Ovary (tissue), 9 donors: ENCODE measurements around the gene NID2. TPM values are rescaled to one million over a fixed set of nuclear protein-coding genes. Genes with fewer than 3 reads are reported as not detected.

ENCODE experiments used
- DNase-seq, 5 donors: peaks; one replicate each; pipeline ENCODE4 v3.0.0-alpha.2; 2019 to 2020
- H3K27ac ChIP-seq, 2 donors: fragments of 200-600 bp; one replicate each; pipeline versions ENCODE4 v1.5.1 to v1.8.0; 2019 to 2022
- H3K27me3 ChIP-seq: fragments of 200-600 bp; one replicate; pipeline ENCODE4 v1.8.0; 2022
- H3K36me3 ChIP-seq: fragments of 200-600 bp; sonication (generic); one replicate; pipeline ENCODE4 v1.5.1; 2019
- H3K4me1 ChIP-seq: one replicate; pipeline ENCODE4 v1.8.1; 2013; ENCODE audit warnings: mild to moderate bottlenecking, moderate library complexity; ENCODE audit not compliant: insufficient read depth
- H3K4me3 ChIP-seq: fragments of 200-600 bp; sonication (generic); one replicate; pipeline ENCODE4 v1.5.1; 2017
- H3K9me3 ChIP-seq, 2 donors: fragments of 200-600 bp in 1 of 2; sonication (generic) in 1 of 2; one replicate each; pipeline versions ENCODE4 v1.5.1 to v1.8.1; 2013 to 2019; ENCODE audit warnings: mild to moderate bottlenecking in 1 of 2, moderate library complexity in 1 of 2
- EP300 ChIP-seq: sonication (generic); formaldehyde crosslinking; IDR thresholded peaks from one replicate; pipeline ENCODE4 v1.6.1; 2017; ENCODE audit warnings: antibody characterized with exemption
- POLR2A ChIP-seq: fragments of 450-650 bp; IDR thresholded peaks from one replicate; pipeline ENCODE4 v1.6.1; 2017; ENCODE audit warnings: antibody characterized with exemption, mild to moderate bottlenecking, moderate library complexity
- WGBS, 3 donors: extraction: QIAGEN DNeasy Blood & Tissue Kit in 1 of 3; methylation state at CpG; one replicate each; pipeline versions ENCODE4 v1.1.5 to v1.1.7; 2013 to 2017; 5-methylcytosine and 5-hydroxymethylcytosine counted together
- intact Hi-C, 4 donors: fragments of 100-400 bp; cut with DNase I; formaldehyde crosslinking; loops; one replicate each; pipeline versions ENCODE4 v1.11.0 to v1.15.1; 2022 to 2023
- polyA plus RNA-seq, 2 donors: library from polyadenylated mRNA; stranded (reverse); fragments of 200-250 nt in 1 of 2; fragments of 350-450 nt in 1 of 2; fragmentation: Illumina TruSeq in 1 of 2; extraction: RNeasy Lipid Tissue Mini Kit (QIAGEN cat#74804) in 1 of 2; gene quantifications; one replicate each; pipeline ENCODE4 v1.2.3, GENCODE V29; 2013 to 2014
- total RNA-seq, 7 donors: library from RNA; depleted of rRNA in 2 of 7; stranded (reverse); fragments of >200 nt in 2 of 7; fragmentation: NEBNext Ultra II Directional in 3 of 7; extraction: Animal tissue kit (Norgen Biotek cat#: 25700) in 3 of 7; gene quantifications; one replicate each; pipeline versions ENCODE4 v1.1.0 to v1.2.4, GENCODE V29; 2016 to 2023
- TF ChIP-seq, protein P1 (sequence below), 3 donors: fragments of 450-650 bp in 2 of 3; fragments of 200-600 bp in 1 of 3; IDR thresholded peaks; one replicate each; pipeline versions ENCODE4 v1.5.1 to v1.8.0; 2016 to 2022; ENCODE audit warnings: antibody characterized with exemption in 3 of 3, mild to moderate bottlenecking in 1 of 3
- donor health status: DM: no; HTN: no; CAD: no; lungs with moderate emphysema.
- donor health status: DM: no; HTN: no; CAD: no.
- donor health status: Bipolar disorder and iron deficiency.
- donor health status: DM: yes; HTN: yes; CAD: no.
- donor health status: DM: no; HTN: no; CAD: no.
- donor health status: DM: yes; HTN: yes; CAD: no.

Gene NID2
- total and polyA plus RNA-seq, 9 donors, result 31.5 to 83.8 (median 47.2) TPM

DNA sequence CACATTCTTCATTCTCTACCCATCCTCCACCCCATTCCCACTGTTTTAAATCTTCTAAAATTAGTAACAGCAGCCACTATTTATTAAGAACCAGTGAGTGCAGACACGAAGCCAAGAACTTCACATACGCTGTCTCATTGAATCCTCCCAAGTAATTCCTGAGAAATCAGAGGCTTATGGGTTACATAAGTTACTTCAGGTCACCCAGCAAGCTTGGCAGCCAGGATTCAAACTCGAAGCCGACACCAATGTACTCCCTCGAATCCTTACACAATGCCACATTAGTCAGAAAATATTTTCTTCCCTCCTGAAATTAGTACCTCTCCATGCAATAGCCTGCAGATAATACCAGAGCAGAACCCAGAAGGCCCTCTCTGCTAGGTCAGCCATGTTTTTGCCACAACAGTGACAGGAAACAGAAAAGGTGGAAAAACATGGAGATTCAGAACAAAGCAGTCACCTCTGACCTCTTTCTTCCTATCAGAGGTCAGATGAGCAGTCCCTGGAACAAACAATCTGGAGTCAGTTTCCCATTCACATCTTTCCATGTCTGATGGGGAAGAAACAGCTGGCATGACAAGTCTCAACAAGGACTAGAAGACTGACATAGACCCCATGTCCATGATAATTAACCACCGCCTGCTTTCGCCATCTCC is 16.4 kb downstream of the NID2 start:
- DNase-seq, result peak in 2 of 5 donors; percentile 33 to 53
- WGBS, 3 donors, result 22 to 28% (median 25%) methylated on average over 7 of the region's 7 CpGs
- peak overlapping the region; percentile 53 to 67 for H3K27ac ChIP-seq
- H3K27me3 ChIP-seq, result no peaks in the 10 kb centered on the region
- H3K4me1 ChIP-seq, result peaks cover 36% of the 10 kb centered on the region
- no peak overlapping the region for H3K4me3 ChIP-seq
- TF ChIP-seq, protein P1, sequence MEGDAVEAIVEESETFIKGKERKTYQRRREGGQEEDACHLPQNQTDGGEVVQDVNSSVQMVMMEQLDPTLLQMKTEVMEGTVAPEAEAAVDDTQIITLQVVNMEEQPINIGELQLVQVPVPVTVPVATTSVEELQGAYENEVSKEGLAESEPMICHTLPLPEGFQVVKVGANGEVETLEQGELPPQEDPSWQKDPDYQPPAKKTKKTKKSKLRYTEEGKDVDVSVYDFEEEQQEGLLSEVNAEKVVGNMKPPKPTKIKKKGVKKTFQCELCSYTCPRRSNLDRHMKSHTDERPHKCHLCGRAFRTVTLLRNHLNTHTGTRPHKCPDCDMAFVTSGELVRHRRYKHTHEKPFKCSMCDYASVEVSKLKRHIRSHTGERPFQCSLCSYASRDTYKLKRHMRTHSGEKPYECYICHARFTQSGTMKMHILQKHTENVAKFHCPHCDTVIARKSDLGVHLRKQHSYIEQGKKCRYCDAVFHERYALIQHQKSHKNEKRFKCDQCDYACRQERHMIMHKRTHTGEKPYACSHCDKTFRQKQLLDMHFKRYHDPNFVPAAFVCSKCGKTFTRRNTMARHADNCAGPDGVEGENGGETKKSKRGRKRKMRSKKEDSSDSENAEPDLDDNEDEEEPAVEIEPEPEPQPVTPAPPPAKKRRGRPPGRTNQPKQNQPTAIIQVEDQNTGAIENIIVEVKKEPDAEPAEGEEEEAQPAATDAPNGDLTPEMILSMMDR (IDR thresholded peaks at IDR 0.05), result no peak
- no peaks in the 10 kb centered on the region for H3K36me3 ChIP-seq
- intact Hi-C loops, result no loop called here
- H3K9me3 ChIP-seq, result no peaks in the 10 kb centered on the region

DNA sequence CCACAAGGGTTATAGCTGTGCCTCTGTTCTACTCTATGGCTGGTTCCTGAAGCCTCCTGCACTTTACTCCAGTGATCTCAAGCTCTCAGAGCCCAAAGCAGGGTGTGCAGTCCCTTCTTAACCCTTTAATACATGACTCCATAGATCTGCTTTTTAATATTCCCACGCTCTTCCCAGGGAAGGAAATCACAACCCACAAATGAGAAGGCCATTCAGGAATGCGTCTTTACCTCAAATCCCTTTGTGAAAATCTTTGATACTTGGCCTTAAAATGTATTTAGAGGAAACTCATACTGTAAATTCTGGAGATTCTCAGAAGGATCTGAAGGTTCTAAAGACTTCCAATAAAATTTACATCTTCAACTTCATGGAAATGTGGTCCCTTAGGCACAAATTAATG is 17.0 kb downstream of the NID2 start:
- no peaks in the 10 kb centered on the region for H3K9me3 ChIP-seq
- H3K4me3 ChIP-seq, result no peak overlapping the region
- no peak for DNase-seq
- intact Hi-C loops, result no loop called here
- peaks cover 39% of the 10 kb centered on the region for H3K4me1 ChIP-seq
- 19 to 39% (median 22%) methylated on average over 2 of the region's 2 CpGs for WGBS, 3 donors
- no peaks in the 10 kb centered on the region for H3K36me3 ChIP-seq
- no peaks in the 10 kb centered on the region for H3K27me3 ChIP-seq
- peak overlapping the region in 1 of 2 donors; percentile 67 for H3K27ac ChIP-seq
- TF ChIP-seq EP300 (no peak), POLR2A (no peak)
- TF ChIP-seq, protein P1 (IDR thresholded peaks at IDR 0.05), result no peak

DNA sequence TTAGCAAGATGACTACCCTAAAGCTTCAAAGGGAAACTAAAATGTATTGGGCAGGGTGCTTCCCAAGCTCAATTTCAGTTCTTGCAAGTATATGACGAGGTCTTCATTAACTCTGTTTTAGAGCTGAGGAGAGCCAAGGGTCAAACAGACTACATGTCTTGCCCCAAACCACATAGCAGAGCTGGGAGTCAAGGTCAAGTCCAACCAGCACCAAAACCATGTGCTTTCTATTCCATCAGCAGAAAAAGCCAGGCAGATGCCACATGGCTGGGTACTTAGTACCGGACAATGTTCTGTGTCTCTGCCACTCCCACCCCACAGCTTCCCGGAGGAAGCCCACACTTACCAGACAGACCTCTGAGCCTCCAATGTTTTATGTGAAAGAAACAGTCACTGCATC is 17.6 kb downstream of the NID2 start:
- peak overlapping the region in 1 of 2 donors; percentile 67 for H3K27ac ChIP-seq

DNA sequence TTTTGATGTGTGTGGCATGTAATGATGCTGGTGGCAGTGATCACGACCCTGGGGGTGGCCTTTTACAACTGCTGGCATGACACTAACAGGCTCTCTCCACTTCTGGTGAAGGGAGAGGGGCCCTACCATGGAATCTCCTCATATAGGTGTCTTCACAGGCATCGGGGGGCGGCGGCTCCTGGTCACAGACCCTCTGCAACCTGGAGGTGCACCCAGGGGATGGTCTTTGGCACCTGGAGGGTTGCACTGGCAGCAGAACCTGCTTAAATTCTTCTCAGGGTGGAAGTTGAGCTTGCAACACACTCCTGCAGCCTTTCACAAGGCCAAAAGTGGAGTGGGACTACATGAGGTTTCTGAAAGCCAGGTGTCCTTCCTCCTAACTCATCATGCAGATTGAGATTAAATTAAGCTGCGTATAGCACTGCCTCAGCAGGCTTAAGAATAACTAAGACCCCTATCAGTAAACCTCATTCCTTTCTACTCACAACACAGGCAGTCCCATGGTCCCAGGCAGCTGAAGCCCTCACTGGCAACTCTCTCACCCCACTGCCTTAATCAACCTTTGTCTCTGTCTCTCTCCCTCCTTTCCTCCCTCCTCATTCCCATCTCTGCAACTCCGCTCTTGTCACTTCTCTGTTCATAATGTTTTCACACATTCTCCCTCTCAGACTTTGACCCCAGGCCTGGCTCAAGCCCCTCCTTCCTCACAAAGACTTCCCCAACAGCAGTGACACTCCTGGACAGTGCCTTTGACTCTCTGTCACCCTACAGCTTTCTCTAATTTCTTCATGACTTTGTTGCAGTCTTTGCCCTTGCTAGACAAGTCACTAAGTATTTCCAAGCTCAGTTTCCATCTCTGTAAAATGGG is 18.9 kb downstream of the NID2 start:
- no peaks in the 10 kb centered on the region for H3K27me3 ChIP-seq
- intact Hi-C loops, result no loop called here
- no peak for TF ChIP-seq POLR2A
- TF ChIP-seq, protein P1 (IDR thresholded peaks at IDR 0.05), result no peak
- TF ChIP-seq EP300, result no peak
- H3K36me3 ChIP-seq, result no peaks in the 10 kb centered on the region
- no peak for DNase-seq
- no peak overlapping the region for H3K4me3 ChIP-seq
- peaks cover 40% of the 10 kb centered on the region for H3K4me1 ChIP-seq
- 44 to 69% (median 63%) methylated on average over 6 of the region's 6 CpGs for WGBS, 3 donors
- H3K9me3 ChIP-seq, result no peaks in the 10 kb centered on the region
- H3K27ac ChIP-seq, result peak overlapping the region in 1 of 2 donors; percentile 67

More for the DNA sequence above, 17.6 kb downstream of the NID2 start:
- no peaks in the 10 kb centered on the region for H3K27me3 ChIP-seq
- intact Hi-C loops, result no loop called here
- DNase-seq, result no peak
- no peak overlapping the region for H3K4me3 ChIP-seq
- TF ChIP-seq POLR2A, result no peak
- TF ChIP-seq, protein P1 (IDR thresholded peaks at IDR 0.05), result no peak
- TF ChIP-seq EP300, result no peak
- H3K4me1 ChIP-seq, result peaks cover 37% of the 10 kb centered on the region
- H3K36me3 ChIP-seq, result no peaks in the 10 kb centered on the region
- 5 to 14% (median 12%) methylated on average over 3 of the region's 3 CpGs for WGBS, 3 donors
- no peaks in the 10 kb centered on the region for H3K9me3 ChIP-seq
